LHCN-M2 (cell line): ENCODE measurements around the gene PARD6A. TPM values are rescaled to one million over a fixed set of nuclear protein-coding genes. Genes with fewer than 3 reads are reported as not detected.
"Not testable (repeated sequence)": the region's sequence is repeated elsewhere in the genome, so short reads cannot be mapped to it uniquely, and the experiment has no call there.

Experiments used
- DNase-seq: peaks from one replicate; pipeline ENCODE4 v3.0.0-alpha.2; 2012; ENCODE audit warnings: low read depth
- total RNA-seq: library from RNA; depleted of rRNA; stranded (reverse); fragments of >200 nt; gene quantifications from 2 replicates; pipeline ENCODE4 v1.2.3, GENCODE V29; 2014; rRNA removed

The PARD6A gene
- total RNA-seq, 1 experiment from 2014 or later = 0.86 TPM

- no peak for DNase-seq
Observed at GRCh38 chr16:67685388-67686112, 24.8 kb downstream of the PARD6A start.

GRCh38 chr16:67693517-67694285 is 32.9 kb downstream of the PARD6A start:
- not testable (repeated sequence) for DNase-seq

GRCh38 chr16:67694611-67695010 is 33.9 kb downstream of the PARD6A start:
- DNase-seq = no peak

GRCh38 chr16:67697422-67698185 is 36.8 kb downstream of the PARD6A start:
- no peak for DNase-seq

GRCh38 chr16:67699265-67699664 is 38.5 kb downstream of the PARD6A start:
- DNase-seq = no peak

GRCh38 chr16:67701420-67701819 is 40.7 kb downstream of the PARD6A start:
- no peak for DNase-seq

- DNase-seq = no peak
Observed at GRCh38 chr16:67702130-67702529, 41.4 kb downstream of the PARD6A start.

GRCh38 chr16:67703626-67704025 is 42.9 kb downstream of the PARD6A start:
- no peak for DNase-seq

GRCh38 chr16:67704110-67704509 is 43.4 kb downstream of the PARD6A start:
- no peak for DNase-seq

- no peak for DNase-seq
Observed at GRCh38 chr16:67707210-67707609, 46.5 kb downstream of the PARD6A start.

GRCh38 chr16:67707790-67708189 is 47.0 kb downstream of the PARD6A start:
- DNase-seq = no peak

- peak; percentile 37 for DNase-seq
Observed at GRCh38 chr16:67708368-67708771, 47.6 kb downstream of the PARD6A start.

GRCh38 chr16:67709050-67709449 is 48.3 kb downstream of the PARD6A start:
- no peak for DNase-seq

- DNase-seq = no peak
Observed at GRCh38 chr16:67710607-67711006, 49.8 kb downstream of the PARD6A start.

Other genes starting within 250 kb of the PARD6A start
- gene ZDHHC1, start 244.5 kb upstream of the PARD6A start, total RNA-seq = 9.9 and 13.5 TPM in 2 replicates
- gene HSD11B2, start 229.8 kb upstream of the PARD6A start, total RNA-seq = 0.17 and 0.58 TPM in 2 replicates
- gene ATP6V0D1, start 179.8 kb upstream of the PARD6A start, total RNA-seq = 147 and 156 TPM in 2 replicates
- gene AGRP, start 177.4 kb upstream of the PARD6A start, total RNA-seq = not detected in 2 replicates
- gene RIPOR1, start 132.1 kb upstream of the PARD6A start, total RNA-seq = 24.3 and 24.4 TPM in 2 replicates
- 30.6 and 36.7 TPM in 2 replicates for gene CTCF, start 98.4 kb upstream of the PARD6A start, total RNA-seq
- gene CARMIL2, start 15.8 kb upstream of the PARD6A start, total RNA-seq = 0.58 and 0.92 TPM in 2 replicates
- gene ACD, start 700 bp upstream of the PARD6A start, total RNA-seq = 44.2 and 49.5 TPM in 2 replicates
- gene ENKD1, start 5.8 kb downstream of the PARD6A start, total RNA-seq = 13.8 and 17.1 TPM in 2 replicates
- 4.6 and 6.3 TPM in 2 replicates for gene C16orf86, start 5.9 kb downstream of the PARD6A start, total RNA-seq
- 15.9 and 17.4 TPM in 2 replicates for gene GFOD2, start 58.4 kb downstream of the PARD6A start, total RNA-seq
- gene RANBP10, start 145.6 kb downstream of the PARD6A start, total RNA-seq = 3.8 and 4.5 TPM in 2 replicates
- gene TSNAXIP1, start 145.9 kb downstream of the PARD6A start, total RNA-seq = 0.77 and 1.6 TPM in 2 replicates
- 61.6 and 65.5 TPM in 2 replicates for gene THAP11, start 181.4 kb downstream of the PARD6A start, total RNA-seq
- 86.3 and 142 TPM in 2 replicates for gene NUTF2, start 186.0 kb downstream of the PARD6A start, total RNA-seq
- 52.6 and 55.5 TPM in 2 replicates for gene CENPT, start 186.7 kb downstream of the PARD6A start, total RNA-seq
- gene EDC4, start 212.1 kb downstream of the PARD6A start, total RNA-seq = 59.2 and 67.7 TPM in 2 replicates
- not detected in 2 replicates for gene NRN1L, start 223.9 kb downstream of the PARD6A start, total RNA-seq
- 9.0 and 10.3 TPM in 2 replicates for gene PSKH1, start 232.3 kb downstream of the PARD6A start, total RNA-seq